Measurements from ENCODE around the gene NDST1. TPM values are rescaled to one million over a fixed set of nuclear protein-coding genes. Genes with fewer than 3 reads are reported as not detected.
A peak's percentile ranks its signal among the peaks of the same experiment; 100 is the strongest.

The NDST1 gene
- polyA plus RNA-seq, 4 donors = 7.4 to 44.5 (median 21.0) TPM

DNA sequence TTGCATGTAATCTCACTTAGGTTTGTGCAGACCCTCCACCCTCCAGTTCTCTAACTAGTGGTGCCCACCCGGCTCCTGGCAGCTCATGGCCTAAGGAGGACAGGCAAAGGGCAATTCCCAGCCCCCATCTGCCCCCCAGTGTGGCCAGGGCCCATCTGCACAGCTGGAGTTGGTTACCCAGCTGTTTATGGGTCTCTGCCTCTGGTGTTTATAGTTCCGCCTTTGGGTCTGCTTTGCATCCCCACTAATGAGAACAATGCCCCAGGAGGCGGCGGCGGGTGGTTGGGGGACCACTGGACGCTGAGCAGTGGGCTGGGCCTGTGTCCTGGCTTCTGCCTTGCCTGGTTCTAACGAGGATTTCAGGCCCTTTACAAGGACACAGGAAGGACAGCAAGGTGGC lies 62.4 kb downstream of the NDST1 start:
- FAIRE-seq (no peak), DNase-seq (no peak)
- H3K27ac ChIP-seq (ENCODE audit: low read depth in 1 of 3, low read length in 2 of 3) = no peak overlapping the region
- peaks cover 0 to 14% (median 0%) of the 10 kb centered on the region in 3 donors for H3K4me1 ChIP-seq (ENCODE audit: control insufficient read depth in 3 of 3, insufficient read depth in 2 of 3, low read depth in 1 of 3, low read length in 2 of 3)
- 83 to 94% (median 83%) methylated on average over 7 of the region's 7 CpGs for WGBS, 3 donors
- no peaks in the 10 kb centered on the region for H3K36me3 ChIP-seq (ENCODE audit: control insufficient read depth in 3 of 3, insufficient read depth in 2 of 3, low read depth in 1 of 3, low read length in 3 of 3)
- H3K27me3 ChIP-seq (ENCODE audit: control insufficient read depth in 3 of 3, insufficient read depth in 3 of 3, low read length in 3 of 3) = no peaks in the 10 kb centered on the region
- H3K4me3 ChIP-seq (ENCODE audit: low read depth in 1 of 3, low read length in 3 of 3) = no peak overlapping the region
- H3K9me3 ChIP-seq (ENCODE audit: control insufficient read depth in 2 of 2, insufficient read depth in 1 of 2, low read depth in 1 of 2, low read length in 1 of 2) = no peaks in the 10 kb centered on the region

- Histone ChIP-seq H3K4me1 (ENCODE audit: control insufficient read depth in 3 of 3, insufficient read depth in 2 of 3, low read depth in 1 of 3, low read length in 2 of 3) (peaks cover 0 to 29% (median 8%) of the 10 kb centered on the region in 3 donors), H3K27ac (ENCODE audit: low read depth in 1 of 3, low read length in 2 of 3) (no peak overlapping the region), H3K36me3 (ENCODE audit: control insufficient read depth in 3 of 3, insufficient read depth in 2 of 3, low read depth in 1 of 3, low read length in 3 of 3) (no peaks in the 10 kb centered on the region), H3K9me3 (ENCODE audit: control insufficient read depth in 2 of 2, insufficient read depth in 1 of 2, low read depth in 1 of 2, low read length in 1 of 2) (no peaks in the 10 kb centered on the region), H3K4me3 (ENCODE audit: low read depth in 1 of 3, low read length in 3 of 3) (no peak overlapping the region), H3K27me3 (ENCODE audit: control insufficient read depth in 3 of 3, insufficient read depth in 3 of 3, low read length in 3 of 3) (no peaks in the 10 kb centered on the region)
- DNase-seq = no peak
- no peak for FAIRE-seq
Observed at GRCh38 chr5:150571836-150572235, 63.9 kb downstream of the NDST1 start.

DNA sequence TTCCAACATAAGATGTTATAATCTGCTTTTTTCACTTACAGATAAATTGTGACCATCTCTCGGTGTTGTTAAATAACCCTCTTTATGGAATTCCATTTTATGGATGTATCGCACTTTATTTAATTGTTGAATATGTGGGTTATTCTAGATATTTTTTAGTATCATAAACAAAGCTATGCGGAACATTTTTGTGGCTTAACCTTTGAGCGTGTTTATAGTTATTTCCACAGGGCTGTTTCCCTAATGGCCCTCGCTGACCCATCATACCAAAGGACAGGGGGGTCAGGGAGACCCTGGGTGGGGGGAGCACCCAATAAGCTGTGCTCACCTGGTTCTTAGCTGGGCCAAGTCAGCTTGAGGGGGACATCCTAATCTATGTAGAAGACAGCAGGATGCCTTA lies 65.3 kb downstream of the NDST1 start:
- Histone ChIP-seq H3K27me3 (ENCODE audit: control insufficient read depth in 3 of 3, insufficient read depth in 3 of 3, low read length in 3 of 3) (no peaks in the 10 kb centered on the region), H3K4me1 (ENCODE audit: control insufficient read depth in 3 of 3, insufficient read depth in 2 of 3, low read depth in 1 of 3, low read length in 2 of 3) (peaks cover 0 to 23% (median 8%) of the 10 kb centered on the region in 3 donors), H3K36me3 (ENCODE audit: control insufficient read depth in 3 of 3, insufficient read depth in 2 of 3, low read depth in 1 of 3, low read length in 3 of 3) (no peaks in the 10 kb centered on the region), H3K4me3 (ENCODE audit: low read depth in 1 of 3, low read length in 3 of 3) (no peak overlapping the region), H3K9me3 (ENCODE audit: control insufficient read depth in 2 of 2, insufficient read depth in 1 of 2, low read depth in 1 of 2, low read length in 1 of 2) (peaks cover 0 to 3% of the 10 kb centered on the region in 2 donors), H3K27ac (ENCODE audit: low read depth in 1 of 3, low read length in 2 of 3) (no peak overlapping the region)
- no peak for FAIRE-seq
- WGBS, 3 donors = 76 to 83% (median 77%) methylated on average over 5 of the region's 5 CpGs
- no peak for DNase-seq

DNA sequence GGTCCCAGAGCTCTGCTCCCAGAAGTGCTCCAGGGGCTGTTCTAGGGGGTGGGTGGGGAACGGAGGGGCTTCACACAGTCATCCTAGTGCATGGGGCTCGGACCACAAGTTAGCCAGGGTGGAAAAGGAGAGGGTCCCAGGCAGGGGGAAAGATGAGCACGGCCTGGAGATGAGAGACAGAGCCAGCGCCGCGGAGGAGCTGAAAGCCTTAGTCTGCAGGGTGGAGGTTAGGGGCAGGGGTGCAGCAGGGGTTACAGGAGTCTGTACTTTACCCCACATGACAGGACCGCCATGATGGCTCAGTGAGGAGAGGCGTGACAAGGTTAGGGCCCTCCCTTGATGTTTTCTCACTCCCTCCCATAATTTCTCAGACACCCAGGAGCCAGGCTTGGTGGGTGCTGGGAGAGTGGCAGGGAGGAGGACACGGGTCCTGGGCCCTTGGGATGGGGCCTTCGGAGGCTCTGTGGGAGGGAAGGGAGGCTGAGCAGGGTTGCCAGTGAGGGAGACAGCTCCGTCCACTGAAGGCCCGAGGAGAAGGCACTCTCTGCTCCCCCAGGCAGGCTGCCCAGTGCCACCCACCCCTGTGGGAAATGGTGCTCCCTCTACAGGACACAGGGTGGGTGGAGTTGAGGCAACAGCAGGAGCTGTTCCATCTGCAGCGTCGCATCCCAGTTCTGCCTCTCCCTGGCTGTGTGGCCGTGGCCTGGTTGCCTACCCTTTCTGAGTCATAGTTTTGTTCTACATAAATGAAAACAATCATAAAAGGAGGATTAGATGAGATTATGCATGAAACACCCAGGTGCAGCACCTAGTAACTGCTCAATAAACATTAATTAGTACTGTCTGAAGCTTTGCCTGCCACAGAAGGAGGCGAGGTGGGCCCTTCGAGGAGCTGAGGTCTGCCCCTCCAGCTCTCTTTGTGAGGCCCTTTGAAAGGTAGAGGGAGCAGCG lies 66.2 kb downstream of the NDST1 start:
- no peak for FAIRE-seq
- H3K27me3 ChIP-seq (ENCODE audit: control insufficient read depth in 3 of 3, insufficient read depth in 3 of 3, low read length in 3 of 3) = no peaks in the 10 kb centered on the region
- no peak overlapping the region for H3K27ac ChIP-seq (ENCODE audit: low read depth in 1 of 3, low read length in 2 of 3)
- H3K36me3 ChIP-seq (ENCODE audit: control insufficient read depth in 3 of 3, insufficient read depth in 2 of 3, low read depth in 1 of 3, low read length in 3 of 3) = no peaks in the 10 kb centered on the region
- peaks cover 0 to 3% of the 10 kb centered on the region in 2 donors for H3K9me3 ChIP-seq (ENCODE audit: control insufficient read depth in 2 of 2, insufficient read depth in 1 of 2, low read depth in 1 of 2, low read length in 1 of 2)
- DNase-seq = no peak
- peaks cover 0 to 20% (median 8%) of the 10 kb centered on the region in 3 donors for H3K4me1 ChIP-seq (ENCODE audit: control insufficient read depth in 3 of 3, insufficient read depth in 2 of 3, low read depth in 1 of 3, low read length in 2 of 3)
- 82 to 85% (median 82%) methylated on average over 17 to 18 of the region's 18 CpGs for WGBS, 3 donors
- no peak overlapping the region for H3K4me3 ChIP-seq (ENCODE audit: low read depth in 1 of 3, low read length in 3 of 3)

DNA sequence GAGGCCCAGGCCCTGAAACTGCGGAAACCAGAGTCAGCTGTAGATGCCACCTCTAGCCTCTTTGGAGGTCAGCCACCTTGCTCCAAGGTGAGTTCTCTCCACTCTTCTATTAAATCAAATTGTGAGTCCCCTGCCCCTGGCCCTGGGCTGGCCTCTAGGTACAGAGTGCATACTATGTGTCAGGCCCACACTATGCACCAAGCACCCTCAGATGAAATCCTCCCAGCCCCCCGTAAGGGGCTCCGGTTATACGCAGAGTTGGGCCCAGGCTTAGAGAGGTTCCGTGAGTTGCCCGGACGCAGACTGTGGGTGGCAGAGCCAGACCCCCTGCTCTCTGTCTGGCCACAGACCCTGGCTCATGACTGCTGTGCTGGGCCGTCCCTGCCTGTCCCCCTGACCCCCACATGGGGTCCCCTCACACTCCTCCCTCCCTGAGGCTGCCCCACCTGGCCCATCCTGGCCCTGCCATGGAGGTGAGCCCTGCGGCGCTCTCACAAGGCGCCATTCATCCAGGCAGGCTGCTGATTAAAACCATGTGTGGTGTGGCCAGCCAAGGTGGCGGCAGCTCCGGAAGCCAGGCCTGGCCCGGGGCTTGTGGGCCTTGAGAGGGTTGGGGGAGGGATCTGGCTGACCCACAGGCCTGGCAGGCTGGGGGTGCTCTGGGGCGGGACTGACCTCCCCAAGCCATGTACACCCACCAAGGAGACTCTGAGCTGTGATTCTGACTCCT lies 67.1 kb downstream of the NDST1 start:
- DNase-seq = no peak
- Histone ChIP-seq H3K36me3 (ENCODE audit: control insufficient read depth in 3 of 3, insufficient read depth in 2 of 3, low read depth in 1 of 3, low read length in 3 of 3) (no peaks in the 10 kb centered on the region), H3K27ac (ENCODE audit: low read depth in 1 of 3, low read length in 2 of 3) (no peak overlapping the region), H3K4me1 (ENCODE audit: control insufficient read depth in 3 of 3, insufficient read depth in 2 of 3, low read depth in 1 of 3, low read length in 2 of 3) (peaks cover 0 to 28% (median 11%) of the 10 kb centered on the region in 3 donors), H3K4me3 (ENCODE audit: low read depth in 1 of 3, low read length in 3 of 3) (no peak overlapping the region), H3K27me3 (ENCODE audit: control insufficient read depth in 3 of 3, insufficient read depth in 3 of 3, low read length in 3 of 3) (no peaks in the 10 kb centered on the region), H3K9me3 (ENCODE audit: control insufficient read depth in 2 of 2, insufficient read depth in 1 of 2, low read depth in 1 of 2, low read length in 1 of 2) (peaks cover 0 to 3% of the 10 kb centered on the region in 2 donors)
- no peak for FAIRE-seq
- 91 to 96% (median 93%) methylated on average over 12 to 15 of the region's 15 CpGs for WGBS, 3 donors

DNA sequence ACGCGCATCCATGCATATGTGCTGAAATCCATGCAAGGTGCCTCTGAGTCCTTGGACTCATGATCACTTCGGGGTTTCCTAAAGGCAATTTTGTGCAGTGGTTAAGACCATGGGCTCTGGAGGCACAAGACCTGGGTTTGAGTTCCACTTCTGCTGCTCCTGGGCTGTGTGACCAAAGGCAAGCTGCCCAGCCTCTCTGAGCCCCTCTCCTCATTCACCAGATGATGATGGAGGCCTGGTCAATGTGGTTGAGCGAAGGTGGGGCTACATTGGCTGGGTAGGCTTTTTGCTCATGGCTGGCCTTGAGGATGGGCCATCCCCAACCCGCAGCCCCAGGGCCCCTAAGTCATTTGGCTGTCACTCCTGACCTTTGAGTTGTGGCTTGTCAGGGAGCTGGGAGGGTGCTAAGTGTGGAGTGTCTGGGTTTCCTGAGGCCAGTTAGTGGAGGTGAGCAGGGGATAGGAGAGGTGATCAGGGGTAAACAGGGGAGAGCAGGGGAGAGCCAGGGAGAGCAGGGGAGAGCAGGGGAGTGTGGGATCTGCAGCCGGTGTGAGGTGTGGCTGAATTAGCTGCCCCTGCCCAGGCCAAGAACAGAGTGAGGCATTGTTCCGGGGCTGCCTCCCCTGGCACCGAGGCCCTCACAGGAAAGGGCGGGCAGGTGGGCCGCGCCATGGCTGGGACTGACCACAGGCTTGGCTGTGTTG lies 68.0 kb downstream of the NDST1 start:
- FAIRE-seq (no peak), DNase-seq (peak; percentile 51 to 56)
- H3K27me3 ChIP-seq (ENCODE audit: control insufficient read depth in 3 of 3, insufficient read depth in 3 of 3, low read length in 3 of 3) = no peaks in the 10 kb centered on the region
- no peak overlapping the region for H3K4me3 ChIP-seq (ENCODE audit: low read depth in 1 of 3, low read length in 3 of 3)
- 44 to 79% (median 65%) methylated on average over 11 of the region's 11 CpGs for WGBS, 3 donors
- peaks cover 0 to 3% of the 10 kb centered on the region in 2 donors for H3K9me3 ChIP-seq (ENCODE audit: control insufficient read depth in 2 of 2, insufficient read depth in 1 of 2, low read depth in 1 of 2, low read length in 1 of 2)
- H3K27ac ChIP-seq (ENCODE audit: low read depth in 1 of 3, low read length in 2 of 3) = no peak overlapping the region
- peaks cover 0 to 37% (median 17%) of the 10 kb centered on the region in 3 donors for H3K4me1 ChIP-seq (ENCODE audit: control insufficient read depth in 3 of 3, insufficient read depth in 2 of 3, low read depth in 1 of 3, low read length in 2 of 3)
- H3K36me3 ChIP-seq (ENCODE audit: control insufficient read depth in 3 of 3, insufficient read depth in 2 of 3, low read depth in 1 of 3, low read length in 3 of 3) = no peaks in the 10 kb centered on the region

GRCh38 chr5:150576449-150576949 lies 68.6 kb downstream of the NDST1 start:
- H3K36me3 ChIP-seq (ENCODE audit: control insufficient read depth in 3 of 3, insufficient read depth in 2 of 3, low read depth in 1 of 3, low read length in 3 of 3) = no peaks in the 10 kb centered on the region
- DNase-seq = no peak
- 93 to 94% (median 94%) methylated on average over 6 to 7 of the region's 7 CpGs for WGBS, 3 donors
- H3K27ac ChIP-seq (ENCODE audit: low read depth in 1 of 3, low read length in 2 of 3) = no peak overlapping the region
- H3K27me3 ChIP-seq (ENCODE audit: control insufficient read depth in 3 of 3, insufficient read depth in 3 of 3, low read length in 3 of 3) = no peaks in the 10 kb centered on the region
- peaks cover 0 to 3% of the 10 kb centered on the region in 2 donors for H3K9me3 ChIP-seq (ENCODE audit: control insufficient read depth in 2 of 2, insufficient read depth in 1 of 2, low read depth in 1 of 2, low read length in 1 of 2)
- no peak overlapping the region for H3K4me3 ChIP-seq (ENCODE audit: low read depth in 1 of 3, low read length in 3 of 3)
- H3K4me1 ChIP-seq (ENCODE audit: control insufficient read depth in 3 of 3, insufficient read depth in 2 of 3, low read depth in 1 of 3, low read length in 2 of 3) = peaks cover 0 to 40% (median 17%) of the 10 kb centered on the region in 3 donors
- FAIRE-seq = no peak
